Measurements from ENCODE around the gene FER.
"Not testable (repeated sequence)": the region's sequence is repeated elsewhere in the genome, so short reads cannot be mapped to it uniquely, and the experiment has no call there.

Gene FER

GRCh38 chr5:109145139-109145538, 397.4 kb downstream of the FER start:
- no peak for DNase-seq

DNA sequence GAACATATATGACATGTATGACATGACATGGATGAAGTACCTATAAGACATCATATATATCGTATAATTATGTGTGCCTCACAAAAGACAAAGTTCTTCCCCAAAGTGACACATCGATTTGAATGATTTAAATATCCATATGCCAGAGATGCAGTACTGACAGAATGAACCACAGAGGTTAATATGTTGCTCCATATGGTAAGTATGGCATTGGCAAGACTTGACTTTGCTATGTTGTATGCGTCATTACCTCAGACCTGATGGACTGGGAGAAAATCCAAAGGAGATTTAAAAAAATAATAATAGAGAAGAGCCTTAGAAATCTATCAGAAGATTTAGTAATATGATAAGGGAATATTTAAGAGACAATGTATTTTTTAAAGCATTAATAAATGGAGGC, 398.9 kb downstream of the FER start:
- no peak for DNase-seq

GRCh38 chr5:109152565-109152964, 404.9 kb downstream of the FER start:
- no peak for DNase-seq

GRCh38 chr5:109155625-109156024, 407.9 kb downstream of the FER start:
- no peak for DNase-seq

- DNase-seq = no peak
These were observed 409.2 kb downstream of the FER start for GRCh38 chr5:109156885-109157284.

GRCh38 chr5:109160468-109160867, 412.8 kb downstream of the FER start:
- no peak for DNase-seq

- no peak for DNase-seq
These were observed 414.4 kb downstream of the FER start for GRCh38 chr5:109161914-109162683.

DNA sequence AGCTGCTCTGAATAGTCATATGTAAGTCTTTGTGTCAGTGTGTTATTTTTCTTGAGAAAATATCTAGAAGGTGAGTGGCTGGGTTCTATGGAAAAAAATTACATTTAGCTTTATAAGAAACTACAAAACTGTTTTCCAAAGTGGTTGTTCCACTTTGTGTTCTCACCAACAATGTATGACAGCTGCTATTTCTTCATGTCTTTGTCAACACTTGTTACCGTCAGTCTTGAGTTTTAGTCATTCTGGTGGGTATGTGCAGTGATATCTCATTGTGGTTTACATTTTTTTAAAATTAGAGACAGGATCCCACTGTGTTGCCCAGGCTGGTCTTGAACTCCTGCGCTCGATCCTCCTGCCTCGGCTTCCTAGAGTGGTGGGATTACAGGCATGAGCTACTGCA, 415.6 kb downstream of the FER start:
- no peak for DNase-seq

- no peak for DNase-seq
These were observed 416.3 kb downstream of the FER start for GRCh38 chr5:109164001-109164400.

DNA sequence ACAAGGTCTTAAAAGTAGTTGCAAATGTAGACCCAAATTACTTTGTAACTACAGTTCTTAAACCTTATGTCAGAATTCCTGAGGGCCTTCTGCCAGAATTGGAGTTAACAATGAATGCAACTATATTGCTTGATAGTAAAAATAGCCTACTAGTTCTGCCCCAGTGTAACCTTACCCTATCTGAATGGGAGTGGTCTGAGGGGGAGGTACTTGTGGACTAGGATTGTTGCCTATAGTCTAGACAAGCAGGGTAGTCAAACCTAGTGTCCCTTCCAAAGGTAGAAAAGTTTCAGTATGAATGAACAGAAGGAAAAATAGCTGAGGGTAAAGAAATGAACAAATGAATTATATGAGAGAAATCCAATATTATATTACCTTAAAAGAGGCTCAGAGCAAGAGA, 419.9 kb downstream of the FER start:
- no peak for DNase-seq

DNA sequence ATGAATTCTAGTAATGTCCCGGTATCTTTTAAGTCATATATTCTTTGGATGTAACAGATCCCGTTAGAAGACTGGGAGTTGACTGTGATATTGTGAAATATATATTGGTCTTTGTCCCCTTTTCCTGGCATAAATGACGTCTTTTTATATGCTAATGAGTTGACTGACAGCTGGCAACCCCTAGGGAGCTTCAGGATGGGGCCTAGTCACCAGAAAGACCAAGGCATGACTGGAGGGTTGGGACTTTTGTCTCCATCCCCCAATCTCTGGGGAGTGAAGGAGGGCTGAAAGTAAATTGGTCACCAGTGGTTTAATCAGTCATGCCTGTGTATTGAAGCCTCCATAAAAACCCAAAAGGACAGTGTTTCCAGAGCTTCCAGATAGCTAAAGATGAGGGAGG, 420.5 kb downstream of the FER start:
- no peak for DNase-seq

GRCh38 chr5:109170629-109171350, 423.1 kb downstream of the FER start:
- no peak for DNase-seq

DNA sequence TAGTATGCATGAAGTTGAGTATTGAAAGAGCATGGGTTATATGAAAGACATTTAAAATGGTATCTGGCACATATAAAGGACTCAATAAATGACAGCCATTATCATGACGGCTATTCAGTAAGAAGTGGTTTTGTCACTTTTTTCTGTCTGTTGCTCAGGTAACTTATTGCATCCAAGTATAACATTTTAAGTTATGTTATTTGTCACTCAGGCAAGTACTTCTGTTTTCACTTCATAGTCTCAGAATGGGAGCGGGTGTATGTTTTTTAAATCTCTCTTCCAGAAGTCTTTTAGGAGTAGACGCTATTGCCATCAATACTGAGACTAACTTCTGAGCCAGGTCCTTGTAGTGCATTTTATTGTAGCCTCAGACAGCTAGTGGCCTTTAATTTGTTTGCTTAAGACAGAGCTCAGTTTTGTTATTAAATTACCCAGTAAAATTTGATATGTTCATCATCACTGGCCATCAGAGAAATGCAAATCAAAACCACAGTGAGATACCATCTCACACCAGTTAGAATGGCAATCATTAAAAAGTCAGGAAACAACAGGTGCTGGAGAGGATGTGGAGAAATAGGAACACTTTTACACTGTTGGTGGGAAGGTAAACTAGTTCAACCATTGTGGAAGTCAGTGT, 423.9 kb downstream of the FER start:
- not testable (repeated sequence) for DNase-seq

GRCh38 chr5:109173036-109173794, 425.5 kb downstream of the FER start:
- no peak for DNase-seq

DNA sequence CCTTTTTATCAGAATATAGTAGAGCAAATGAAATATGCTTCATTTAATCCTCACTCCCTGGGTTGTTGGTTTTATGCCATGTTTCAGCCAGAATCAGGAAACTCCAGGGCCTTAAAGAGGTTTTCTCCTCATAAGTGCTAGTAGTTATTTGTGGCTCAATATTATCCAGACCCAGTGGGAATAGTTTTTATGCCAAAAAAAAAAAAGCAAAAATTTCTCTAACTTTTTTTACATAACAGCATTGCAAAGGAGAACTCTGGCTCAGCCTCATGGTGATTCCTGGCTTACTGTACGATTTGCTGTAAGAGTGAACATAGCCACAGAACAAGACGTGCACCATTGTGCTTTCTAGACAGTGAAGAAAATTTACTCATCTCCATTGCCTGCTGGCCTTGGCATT, 429.5 kb downstream of the FER start:
- DNase-seq = no peak

DNA sequence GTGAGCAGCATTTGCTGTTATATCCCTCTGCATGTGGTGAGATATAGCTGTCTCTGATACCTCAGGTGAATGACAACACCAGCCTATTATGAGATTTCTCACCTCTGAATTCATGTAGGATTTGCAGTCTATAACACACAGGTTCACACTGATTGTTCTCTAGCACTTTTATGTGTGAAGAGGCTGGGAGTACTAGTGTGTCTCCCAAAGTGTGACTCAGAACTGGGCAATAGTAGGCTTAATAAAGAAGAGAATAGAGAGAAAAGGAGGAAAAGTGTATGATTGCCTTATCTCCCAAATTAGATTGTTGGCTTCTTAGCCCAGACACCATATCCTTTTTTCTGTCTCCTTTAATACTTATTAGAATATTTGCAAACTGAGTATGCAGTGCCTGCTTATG, 430.1 kb downstream of the FER start:
- DNase-seq = no peak

GRCh38 chr5:109180668-109181067, 433.0 kb downstream of the FER start:
- no peak for DNase-seq

DNA sequence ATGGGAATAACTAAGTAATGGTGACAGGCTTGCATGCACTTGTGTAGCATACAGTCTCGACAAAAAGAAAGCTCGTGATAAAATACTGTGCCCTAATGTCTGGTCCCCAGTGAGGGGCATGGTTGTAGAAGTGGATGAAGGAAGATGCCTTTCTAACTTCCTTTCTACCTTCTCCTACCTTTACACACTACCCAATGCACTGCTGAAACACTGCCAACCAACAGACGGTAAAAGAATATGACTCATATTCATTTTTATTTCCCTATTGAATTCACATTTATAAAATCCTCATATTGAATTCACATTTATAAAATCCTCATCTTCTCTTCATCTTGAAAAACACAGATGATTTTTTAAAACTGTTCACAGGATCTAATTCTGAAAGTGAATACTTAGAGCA, 439.1 kb downstream of the FER start:
- no peak for DNase-seq

- DNase-seq = no peak
These were observed 443.5 kb downstream of the FER start for GRCh38 chr5:109191153-109191558.

GRCh38 chr5:109192027-109192426, 444.3 kb downstream of the FER start:
- no peak for DNase-seq

DNA sequence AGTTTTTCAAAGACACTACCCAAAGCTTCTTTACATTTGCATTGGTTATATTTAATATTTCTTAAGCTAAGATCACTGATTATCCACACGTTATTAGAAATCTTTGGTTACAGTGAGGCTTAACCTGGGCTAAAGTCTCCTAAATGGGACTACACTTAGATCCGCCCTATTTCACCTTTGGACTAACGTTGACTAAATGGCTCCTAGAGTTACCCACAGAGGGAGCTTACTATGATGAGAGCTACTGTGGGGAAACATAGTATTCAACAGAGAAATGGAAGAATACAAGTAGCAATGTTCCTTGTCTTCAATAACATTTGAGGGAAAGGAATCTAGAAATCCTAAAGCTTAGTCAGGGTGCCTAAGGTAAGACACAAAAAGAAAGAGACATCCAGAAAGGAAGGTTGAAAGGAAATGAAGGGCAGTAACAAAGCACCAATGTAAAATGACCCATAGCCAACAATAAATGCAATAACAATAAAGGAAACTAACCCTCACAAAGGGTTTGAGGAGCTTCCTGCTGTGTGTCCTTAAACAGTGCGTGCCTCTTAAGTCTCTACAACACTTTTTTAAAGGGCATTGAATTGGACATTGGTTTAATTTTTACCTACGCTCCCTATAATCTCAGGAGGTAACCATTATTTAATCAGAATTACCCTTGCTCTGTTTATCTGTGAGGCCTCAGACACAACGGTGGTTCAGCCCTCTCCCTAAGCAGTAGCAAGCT, 445.0 kb downstream of the FER start:
- DNase-seq = no peak

DNA sequence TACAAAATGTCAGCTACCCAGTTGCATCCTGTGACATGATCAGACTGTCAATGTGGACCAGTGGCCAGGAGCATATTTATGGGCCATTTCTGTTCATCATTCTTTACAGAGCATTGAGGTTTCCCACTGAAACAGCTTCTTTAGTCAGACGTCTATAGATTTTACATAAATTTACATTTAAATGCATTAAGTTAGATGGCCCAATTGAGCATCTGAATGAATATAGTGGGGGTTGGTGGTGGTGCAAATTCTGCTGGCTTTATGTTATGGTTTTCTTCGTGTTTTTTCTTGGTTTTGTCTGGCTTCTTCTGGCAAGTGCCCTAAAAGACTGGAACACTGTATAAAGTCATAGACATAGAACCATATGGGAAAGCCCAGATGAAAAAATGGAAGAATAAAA, 448.0 kb downstream of the FER start:
- DNase-seq = no peak
